Right cardiac atrium (tissue), 5 donors: Measurements from ENCODE around the gene PEF1. TPM values are rescaled to one million over a fixed set of nuclear protein-coding genes. Genes with fewer than 3 reads are reported as not detected.

Experiments
- ATAC-seq, 2 donors: fragments of 200-7000 bp; cut with Tn5 transposase; one replicate each; pipeline versions ENCODE4 v1.8.0 to v1.9.1; 2020; ENCODE audit warnings: moderate library complexity in 2 of 2, mild to moderate bottlenecking in 1 of 2
- DNase-seq, 3 donors: peaks; one replicate each; pipeline ENCODE4 v3.0.0-alpha.2; 2020
- H3K27ac ChIP-seq: one replicate; pipeline ENCODE4 v1.5.1; 2013; ENCODE audit warnings: mild to moderate bottlenecking, low read length, control low read depth, moderate library complexity
- H3K27me3 ChIP-seq: one replicate; pipeline ENCODE4 v1.6.1; 2013; ENCODE audit not compliant: control insufficient read depth, insufficient read depth
- H3K4me1 ChIP-seq: one replicate; pipeline ENCODE4 v1.6.1; 2013; ENCODE audit warnings: low read length; ENCODE audit not compliant: control insufficient read depth, insufficient read depth
- H3K4me3 ChIP-seq: one replicate; pipeline ENCODE4 v1.5.1; 2013; ENCODE audit warnings: low read length, control low read depth
- H3K9me3 ChIP-seq: one replicate; pipeline ENCODE4 v1.6.1; 2013; ENCODE audit warnings: low read length; ENCODE audit not compliant: control insufficient read depth
- WGBS: extraction: QIAGEN DNeasy Blood & Tissue Kit; methylation state at CpG from one replicate; pipeline ENCODE4 v1.1.7; 2013; 5-methylcytosine and 5-hydroxymethylcytosine counted together
- intact Hi-C, 4 donors: fragments of 100-400 bp; cut with DNase I; formaldehyde crosslinking; loops; one replicate each; pipeline versions ENCODE4 v1.11.0 to v1.14.0; 2022 to 2023
- long read RNA-seq, 4 donors: library from polyadenylated mRNA; unstranded; transcript quantifications; one replicate each; pipeline ENCODE4 v2.0.0, GENCODE V29; 2020 to 2021
- polyA plus RNA-seq: library from polyadenylated mRNA; stranded (reverse); fragments of 200-250 nt; gene quantifications from one replicate; pipeline ENCODE4 v1.2.3, GENCODE V29; 2013
- total RNA-seq, 4 donors: library from RNA; stranded (reverse); fragmentation: NEBNext Ultra II Directional; extraction: Animal tissue kit (Norgen Biotek cat#: 25700); gene quantifications; one replicate each; pipeline ENCODE4 v1.2.1, GENCODE V29; 2021
- donor health status: healthy with polysubstance abuse.
- donor health status: DM: no; HTN: yes; CAD: no.
- donor health status: DM: no; HTN: no; CAD: no.
- donor health status: DM: no; HTN: yes; CAD: no; lungs with severe emphysema.
- donor health status: DM: yes; HTN: yes; CAD: no.

Gene PEF1
- total RNA-seq (10 to 100 TPM; 38.6 to 46.0 (median 42.2) TPM), polyA plus RNA-seq (47.7 TPM)
- long read RNA-seq, donor 1, transcript PEF1-201 (5 exons, 1,629 nt), result major isoform, 70 of 83 reads
- long read RNA-seq, donor 1, partial matches to known transcripts, result 7 of 83 reads
- long read RNA-seq, donor 1, other reads (novel, unspliced or antisense), result 3 of 83 reads
- long read RNA-seq, donor 2, transcript PEF1-201 (5 exons, 1,629 nt), result major isoform, 47 of 59 reads
- long read RNA-seq, donor 2, partial matches to known transcripts, result 3 of 59 reads
- long read RNA-seq, donor 2, other reads (novel, unspliced or antisense), result 5 of 59 reads
- long read RNA-seq, donor 3, transcript PEF1-205 (4 exons, 750 nt), result minor isoform, 15 of 341 reads
- long read RNA-seq, donor 3, transcript PEF1-201 (5 exons, 1,629 nt), result major isoform, 295 of 341 reads
- long read RNA-seq, donor 3, partial matches to known transcripts, result 16 of 341 reads
- long read RNA-seq, donor 3, other reads (novel, unspliced or antisense), result 15 of 341 reads
- long read RNA-seq, donor 4, transcript PEF1-201 (5 exons, 1,629 nt), result major isoform, 47 of 63 reads
- long read RNA-seq, donor 4, partial matches to known transcripts, result 7 of 63 reads
- long read RNA-seq, donor 4, other reads (novel, unspliced or antisense), result 6 of 63 reads

DNA sequence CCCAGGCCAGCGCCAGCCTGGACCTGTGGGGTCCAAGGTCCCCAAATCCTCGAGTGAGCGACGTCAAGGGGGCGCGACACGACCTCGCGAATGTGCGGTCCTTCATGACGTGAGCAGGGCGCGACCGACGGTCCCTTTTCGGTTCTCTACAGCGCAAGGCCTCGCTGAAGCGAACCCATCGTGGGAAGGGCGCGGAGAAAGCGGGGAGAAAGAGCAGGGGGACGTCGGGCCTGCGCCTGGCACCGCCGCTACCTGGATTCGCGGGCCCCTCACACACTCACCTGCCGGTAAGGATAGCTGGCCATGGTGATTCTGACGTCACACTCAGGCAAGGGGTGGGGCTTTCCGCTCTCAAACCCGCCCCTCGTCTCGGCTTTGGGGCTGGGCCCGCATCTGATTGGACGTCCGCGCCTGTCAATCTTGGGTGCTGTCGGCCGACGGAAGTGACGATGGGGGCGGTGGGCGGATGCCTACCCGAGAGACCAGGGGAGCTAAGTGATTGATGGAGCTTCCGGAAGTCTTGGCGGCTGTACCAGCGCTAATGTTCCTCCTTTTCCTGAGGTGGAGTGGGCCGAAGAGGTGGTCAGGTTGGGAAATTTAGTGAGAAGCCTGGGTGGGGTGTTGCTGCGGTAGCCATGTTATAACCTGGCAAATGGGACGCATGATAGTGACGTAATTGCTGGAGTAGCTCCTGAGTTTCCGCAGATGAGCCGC lies at the start of gene PEF1:
PEF1 (minus strand) TSS at position 317 of the 714 bp plus-strand sequence; CDS start at position 305, 12 bp downstream.
- peak; percentile 99 to 100 (median 100) for DNase-seq
- ATAC-seq, result peak; percentile 94 to 96
- intact Hi-C loops, result no loop called here

DNA sequence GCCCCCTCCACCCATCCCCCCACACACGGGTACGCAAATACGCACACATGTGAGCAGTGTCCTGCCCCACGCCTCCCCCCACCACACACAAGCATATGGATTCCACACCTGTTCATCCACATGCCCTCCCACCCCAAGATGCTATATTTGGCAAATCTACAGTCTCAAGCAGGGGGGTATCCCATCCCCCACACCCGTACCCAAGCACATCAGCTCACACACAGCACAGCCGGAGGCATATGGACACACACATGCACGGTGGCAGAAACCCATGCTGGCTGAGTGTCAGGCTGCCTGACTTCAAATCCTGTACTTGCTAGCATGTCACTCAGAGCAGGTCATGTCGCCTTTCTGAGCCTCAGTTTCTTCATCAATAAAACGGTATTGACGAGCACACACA lies 48.6 kb upstream of the PEF1 start:
- no peaks in the 10 kb centered on the region for H3K4me1 ChIP-seq
- WGBS, result 84% methylated on average over 10 of the region's 10 CpGs
- H3K27me3 ChIP-seq, result no peaks in the 10 kb centered on the region
- DNase-seq (peak in 2 of 3 donors; percentile 19 to 33), ATAC-seq (no peak)
- no peaks in the 10 kb centered on the region for H3K9me3 ChIP-seq
- no peak overlapping the region for H3K4me3 ChIP-seq
- intact Hi-C loops, result no loop called here
- H3K27ac ChIP-seq, result no peak overlapping the region

More for the DNA sequence above, at the start of gene PEF1:
- H3K4me1 ChIP-seq, result peaks cover 10% of the 10 kb centered on the region
- H3K27ac ChIP-seq, result peak within 1 kb of the TSS; percentile 98
- peak within 1 kb of the TSS; percentile 65 for H3K4me3 ChIP-seq
- no peaks in the 10 kb centered on the region for H3K27me3 ChIP-seq
- H3K9me3 ChIP-seq, result no peaks in the 10 kb centered on the region
- WGBS, result under 1% methylated on average over 56 of the region's 56 CpGs

- intact Hi-C loops, result no loop called here
- ATAC-seq (no peak), DNase-seq (peak in 1 of 3 donors; percentile 36)
- Histone ChIP-seq H3K27me3 (no peaks in the 10 kb centered on the region), H3K4me1 (no peaks in the 10 kb centered on the region), H3K9me3 (no peaks in the 10 kb centered on the region), H3K4me3 (no peak overlapping the region), H3K27ac (no peak overlapping the region)
- 81% methylated on average over 11 of the region's 11 CpGs for whole genome bisulfite sequencing
These were observed 47.3 kb upstream of the PEF1 start for GRCh38 chr1:31691951-31692350.

- intact Hi-C loops, result no loop called here
- no peak overlapping the region for H3K27ac ChIP-seq
- WGBS, result 96% methylated on average over 4 of the region's 4 CpGs
- H3K27me3 ChIP-seq, result no peaks in the 10 kb centered on the region
- no peaks in the 10 kb centered on the region for H3K9me3 ChIP-seq
- H3K4me3 ChIP-seq, result no peak overlapping the region
- ATAC-seq, result no peak
- H3K4me1 ChIP-seq, result no peaks in the 10 kb centered on the region
- DNase-seq, result peak in 1 of 3 donors; percentile 50
These were observed 46.8 kb upstream of the PEF1 start for GRCh38 chr1:31691446-31691845.

DNA sequence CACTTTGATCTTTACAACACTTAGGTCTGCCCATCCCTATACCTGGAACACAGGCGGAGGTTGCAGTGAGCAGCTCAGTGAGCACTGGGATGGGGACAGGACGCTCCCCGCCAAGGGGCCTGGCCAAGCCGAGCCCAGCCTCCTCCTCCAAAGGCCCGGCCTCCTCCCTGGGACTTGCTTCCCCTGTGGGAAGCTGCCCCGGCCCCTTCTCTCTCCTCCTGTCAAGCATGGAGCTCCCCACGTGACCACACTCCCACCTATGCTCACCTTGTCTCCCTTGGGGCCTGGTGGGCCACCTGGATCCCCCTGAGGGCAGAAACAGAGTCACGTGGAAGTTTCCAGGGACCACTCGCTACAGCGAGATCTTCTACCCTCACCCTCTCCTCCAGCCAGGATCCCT lies 46.2 kb upstream of the PEF1 start:
- Histone ChIP-seq H3K9me3 (no peaks in the 10 kb centered on the region), H3K4me1 (no peaks in the 10 kb centered on the region), H3K4me3 (no peak overlapping the region), H3K27me3 (no peaks in the 10 kb centered on the region), H3K27ac (no peak overlapping the region)
- intact Hi-C loops, result no loop called here
- peak in 1 of 3 donors; percentile 40 for DNase-seq
- WGBS, result 89% methylated on average over 10 of the region's 10 CpGs
- no peak for ATAC-seq

DNA sequence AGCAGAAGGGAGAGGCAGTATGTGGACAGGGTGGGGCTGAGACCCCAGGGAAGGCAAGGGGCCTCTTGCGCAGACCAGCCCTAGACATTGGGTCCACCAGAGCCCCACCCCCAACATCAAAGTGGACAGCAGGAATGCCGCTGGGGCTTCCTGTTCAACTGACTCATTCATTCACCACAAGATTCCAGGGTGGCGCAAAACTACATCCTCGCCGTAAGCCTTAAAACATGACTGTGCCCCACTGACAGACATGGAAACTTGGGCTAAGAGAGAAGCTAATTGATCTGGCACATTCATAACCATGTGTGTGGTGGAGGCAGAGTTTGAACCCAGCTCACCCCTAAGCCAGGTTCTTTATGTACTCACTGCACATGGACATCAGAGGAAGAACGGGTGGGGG lies 45.2 kb upstream of the PEF1 start:
- intact Hi-C loops, result no loop called here

DNA sequence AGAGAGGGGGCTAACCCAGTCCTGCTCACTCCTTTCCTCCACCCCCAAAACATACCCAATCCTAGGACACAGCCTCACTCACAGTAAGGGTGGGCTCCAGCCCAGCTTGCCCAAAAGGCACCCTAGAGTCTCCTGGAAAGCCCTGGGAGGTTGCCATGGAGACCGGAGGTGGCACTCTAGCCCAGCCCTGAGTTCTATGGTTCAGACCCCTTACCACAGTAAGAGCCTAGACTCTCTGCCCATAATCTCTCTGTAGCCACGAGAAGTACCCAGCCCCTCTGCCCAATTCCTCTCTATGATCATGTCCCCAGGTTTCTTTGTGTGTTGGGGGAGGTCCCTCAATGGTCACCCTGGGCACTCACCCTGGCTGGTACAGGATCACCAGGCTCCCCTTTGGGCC lies 44.7 kb upstream of the PEF1 start:
- H3K27me3 ChIP-seq, result no peaks in the 10 kb centered on the region
- DNase-seq, result peak in 1 of 3 donors; percentile 13
- no peaks in the 10 kb centered on the region for H3K4me1 ChIP-seq
- ATAC-seq, result no peak
- WGBS, result 69% methylated on average over 2 of the region's 2 CpGs
- H3K27ac ChIP-seq, result no peak overlapping the region
- intact Hi-C loops, result no loop called here
- H3K4me3 ChIP-seq, result no peak overlapping the region
- no peaks in the 10 kb centered on the region for H3K9me3 ChIP-seq

More for the DNA sequence above, 45.2 kb upstream of the PEF1 start:
- Histone ChIP-seq H3K4me3 (no peak overlapping the region), H3K4me1 (no peaks in the 10 kb centered on the region), H3K27ac (no peak overlapping the region), H3K9me3 (no peaks in the 10 kb centered on the region), H3K27me3 (no peaks in the 10 kb centered on the region)
- ATAC-seq (no peak), DNase-seq (peak in 2 of 3 donors; percentile 16 to 32)
- 84% methylated on average over 6 of the region's 6 CpGs for WGBS

DNA sequence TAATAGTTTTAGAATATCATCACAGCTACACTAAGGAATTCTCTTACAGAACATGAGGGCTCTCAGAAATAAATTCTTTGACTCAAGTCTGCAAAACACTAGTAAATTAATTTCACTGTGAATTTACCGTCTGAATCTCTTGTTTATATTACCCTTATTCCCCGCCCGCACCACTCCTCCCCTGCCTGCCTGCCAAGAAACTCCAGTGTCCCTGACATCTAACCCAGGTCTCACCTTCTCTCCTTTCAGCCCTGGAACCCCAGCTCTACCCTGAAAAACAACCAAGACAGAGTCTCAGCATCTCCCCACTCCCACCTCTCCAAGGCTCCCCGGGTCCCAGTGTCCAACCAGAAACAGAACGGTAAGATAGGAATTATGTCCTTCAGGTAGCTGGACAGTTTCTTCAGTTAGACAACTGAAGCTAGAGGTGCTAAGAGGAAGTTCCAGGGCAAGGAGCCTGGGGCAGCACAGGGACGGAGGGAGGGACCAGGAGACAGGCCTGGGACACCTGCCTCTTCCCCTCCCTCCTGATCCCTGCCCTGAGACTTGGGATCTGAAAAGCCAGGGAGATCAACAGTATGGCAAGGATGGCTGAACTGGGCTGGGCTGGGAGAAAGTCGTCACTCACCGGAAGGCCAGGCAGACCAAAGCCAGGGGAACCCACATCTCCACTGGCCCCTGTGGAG lies 43.7 kb upstream of the PEF1 start:
- ATAC-seq, result no peak
- no peaks in the 10 kb centered on the region for H3K27me3 ChIP-seq
- intact Hi-C loops, result no loop called here

GRCh38 chr1:31687601-31688000 lies 42.9 kb upstream of the PEF1 start:
- intact Hi-C loops, result no loop called here
- WGBS, result 81% methylated on average over 8 of the region's 8 CpGs
- no peak overlapping the region for H3K4me3 ChIP-seq
- no peaks in the 10 kb centered on the region for H3K4me1 ChIP-seq
- no peaks in the 10 kb centered on the region for H3K9me3 ChIP-seq
- ATAC-seq (no peak), DNase-seq (peak in 1 of 3 donors; percentile 32)
- no peaks in the 10 kb centered on the region for H3K27me3 ChIP-seq
- no peak overlapping the region for H3K27ac ChIP-seq

More for the DNA sequence above, 43.7 kb upstream of the PEF1 start:
- no peak overlapping the region for H3K27ac ChIP-seq
- no peak overlapping the region for H3K4me3 ChIP-seq
- 76% methylated on average over 8 of the region's 8 CpGs for WGBS
- no peaks in the 10 kb centered on the region for H3K9me3 ChIP-seq
- DNase-seq, result peak in 1 of 3 donors; percentile 47
- no peaks in the 10 kb centered on the region for H3K4me1 ChIP-seq

DNA sequence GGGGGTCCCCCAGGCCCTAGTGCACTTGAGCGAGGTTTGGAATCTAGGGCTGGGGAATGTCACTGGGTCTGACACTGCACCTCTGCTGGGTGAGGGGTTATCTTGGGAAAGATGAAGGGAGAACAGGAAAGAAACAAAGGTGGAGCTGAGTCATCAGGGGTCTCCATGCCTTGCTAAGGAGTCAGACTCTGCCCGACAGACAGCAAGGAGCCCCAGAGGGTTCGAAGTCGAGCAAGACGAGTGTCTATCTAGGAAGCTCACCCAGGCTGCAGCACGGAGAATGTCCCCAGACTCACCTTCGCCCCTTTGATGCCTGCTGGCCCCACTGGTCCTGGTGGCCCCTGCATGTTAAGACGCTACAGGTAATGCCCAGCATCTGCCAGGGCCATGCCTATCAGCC lies 41.1 kb upstream of the PEF1 start:
- H3K4me1 ChIP-seq, result no peaks in the 10 kb centered on the region
- peak in 2 of 3 donors; percentile 4 to 17 for DNase-seq
- H3K9me3 ChIP-seq, result no peaks in the 10 kb centered on the region
- WGBS, result 81% methylated on average over 8 of the region's 8 CpGs
- no peaks in the 10 kb centered on the region for H3K27me3 ChIP-seq
- H3K4me3 ChIP-seq, result no peak overlapping the region
- ATAC-seq, result no peak
- no peak overlapping the region for H3K27ac ChIP-seq
- intact Hi-C loops, result no loop called here
